ENCODE data around the gene CCDC85C. TPM values are rescaled to one million over a fixed set of nuclear protein-coding genes. Genes with fewer than 3 reads are reported as not detected.
A peak's percentile ranks its signal among the peaks of the same experiment; 100 is the strongest.

CCDC85C gene
- total RNA-seq, 1 donor from 2014 or later = 16.6 TPM

GRCh38 chr14:99510556-99511139 is 93.4 kb downstream of the CCDC85C start:
- Histone ChIP-seq H3K4me2 (ENCODE audit: low read length) (no peak overlapping the region), H3K27ac (ENCODE audit: low read depth, low read length) (no peak overlapping the region), H3K36me3 (ENCODE audit: insufficient read depth, low read length) (peaks cover 26% of the 10 kb centered on the region), H3K9ac (ENCODE audit: low read length) (peak overlapping the region; percentile 48), H2AFZ (ENCODE audit: low read depth, low read length) (no peak overlapping the region), H4K20me1 (ENCODE audit: insufficient read depth, low read length) (peaks cover 47% of the 10 kb centered on the region), H3K79me2 (ENCODE audit: insufficient read depth, low read length) (peaks cover 5% of the 10 kb centered on the region), H3K4me1 (ENCODE audit: insufficient read depth, low read length) (peaks cover 13% of the 10 kb centered on the region), H3K9me3 (ENCODE audit: insufficient read depth, low read depth, low read length) (no peaks in the 10 kb centered on the region), H3K27me3 (ENCODE audit: insufficient read depth, low read length) (no peaks in the 10 kb centered on the region), H3K4me3 (ENCODE audit: insufficient read depth, low read depth, low read length) (no peak overlapping the region)
- DNase-seq (ENCODE audit: low read depth) = no peak
- no peak overlapping the region for H3K4me3 Mint-ChIP-seq (ENCODE audit: unreplicated experiment)
- no peak overlapping the region for H3K27ac Mint-ChIP-seq (ENCODE audit: unreplicated experiment)
- no peaks in the 10 kb centered on the region for H3K27me3 Mint-ChIP-seq (ENCODE audit: low read depth, unreplicated experiment)
- TF ChIP-seq CTCF (IDR thresholded peaks at IDR 0.05; ENCODE audit: insufficient read depth, low read depth, low read length) = no peak
- no peak for TF ChIP-seq EZH2 (IDR thresholded peaks at IDR 0.05; ENCODE audit: insufficient read depth, low read length)
- no peaks in the 10 kb centered on the region for H3K9me3 Mint-ChIP-seq (ENCODE audit: unreplicated experiment)
- FAIRE-seq = no peak
- no peaks in the 10 kb centered on the region for H3K4me1 Mint-ChIP-seq (ENCODE audit: low read depth, unreplicated experiment)
- peaks cover 25% of the 10 kb centered on the region for H3K36me3 Mint-ChIP-seq (ENCODE audit: low read depth, unreplicated experiment)

DNA sequence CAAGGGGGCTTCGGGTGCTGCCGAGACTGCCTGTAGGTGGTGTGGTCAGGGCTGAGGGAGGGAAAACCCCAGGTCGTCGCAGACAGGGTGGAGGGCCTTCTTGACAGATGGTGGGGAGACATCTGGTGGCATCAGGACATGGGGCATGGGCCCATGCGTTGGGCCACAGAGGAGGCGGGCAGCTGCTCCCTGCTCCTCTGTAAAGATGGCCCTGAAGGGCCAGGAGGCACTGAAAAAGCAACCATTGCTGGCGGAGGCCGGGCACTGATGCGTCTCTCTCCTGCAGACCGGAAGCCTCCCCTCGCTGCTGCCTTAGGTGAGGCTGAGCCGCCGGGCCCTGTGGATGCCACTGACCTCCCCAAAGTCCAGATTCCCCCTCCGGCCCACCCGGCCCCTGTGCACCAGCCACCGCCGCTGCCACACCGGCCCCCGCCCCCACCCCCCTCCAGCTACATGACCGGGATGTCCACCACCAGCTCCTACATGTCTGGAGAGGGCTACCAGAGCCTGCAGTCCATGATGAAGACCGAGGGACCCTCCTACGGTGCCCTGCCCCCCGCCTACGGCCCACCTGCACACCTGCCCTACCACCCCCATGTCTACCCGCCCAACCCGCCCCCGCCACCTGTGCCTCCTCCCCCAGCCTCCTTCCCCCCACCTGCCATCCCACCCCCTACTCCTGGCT is 94.0 kb downstream of the CCDC85C start:
- no peak for TF ChIP-seq CTCF (IDR thresholded peaks at IDR 0.05; ENCODE audit: insufficient read depth, low read depth, low read length)
- TF ChIP-seq EZH2 (IDR thresholded peaks at IDR 0.05; ENCODE audit: insufficient read depth, low read length) = no peak
- no peaks in the 10 kb centered on the region for H3K4me1 Mint-ChIP-seq (ENCODE audit: low read depth, unreplicated experiment)
- H2AFZ ChIP-seq (ENCODE audit: low read depth, low read length) = no peak overlapping the region
- H3K4me3 Mint-ChIP-seq (ENCODE audit: unreplicated experiment) = no peak overlapping the region
- peak overlapping the region; percentile 77 for H3K27ac Mint-ChIP-seq (ENCODE audit: unreplicated experiment)
- no peaks in the 10 kb centered on the region for H3K27me3 ChIP-seq (ENCODE audit: insufficient read depth, low read length)
- no peak overlapping the region for H3K27ac ChIP-seq (ENCODE audit: low read depth, low read length)
- no peak for DNase-seq (ENCODE audit: low read depth)
- H3K79me2 ChIP-seq (ENCODE audit: insufficient read depth, low read length) = peaks cover 5% of the 10 kb centered on the region
- H3K36me3 Mint-ChIP-seq (ENCODE audit: low read depth, unreplicated experiment) = peaks cover 28% of the 10 kb centered on the region
- peaks cover 26% of the 10 kb centered on the region for H3K36me3 ChIP-seq (ENCODE audit: insufficient read depth, low read length)
- no peak overlapping the region for H3K4me3 ChIP-seq (ENCODE audit: insufficient read depth, low read depth, low read length)
- no peaks in the 10 kb centered on the region for H3K9me3 Mint-ChIP-seq (ENCODE audit: unreplicated experiment)
- no peaks in the 10 kb centered on the region for H3K27me3 Mint-ChIP-seq (ENCODE audit: low read depth, unreplicated experiment)
- H3K9ac ChIP-seq (ENCODE audit: low read length) = no peak overlapping the region
- FAIRE-seq = no peak
- no peak overlapping the region for H3K4me2 ChIP-seq (ENCODE audit: low read length)
- H3K4me1 ChIP-seq (ENCODE audit: insufficient read depth, low read length) = peaks cover 13% of the 10 kb centered on the region
- H3K9me3 ChIP-seq (ENCODE audit: insufficient read depth, low read depth, low read length) = no peaks in the 10 kb centered on the region
- H4K20me1 ChIP-seq (ENCODE audit: insufficient read depth, low read length) = peaks cover 49% of the 10 kb centered on the region
